Osteocyte (in vitro differentiated cells): ENCODE measurements around the gene PPP2R2B. TPM values are rescaled to one million over a fixed set of nuclear protein-coding genes. Genes with fewer than 3 reads are reported as not detected.

Experiments
- DNase-seq: peaks from one replicate; pipeline ENCODE4 v3.0.0; 2021; ENCODE audit warnings: mixed read lengths; ENCODE audit not compliant: unreplicated experiment; ENCODE audit errors: extremely low spot score
- H3K27ac Mint-ChIP-seq: one replicate; pipeline ENCODE4 v1.8.0; 2021; ENCODE audit warnings: mild to moderate bottlenecking, mixed read lengths; ENCODE audit not compliant: unreplicated experiment
- H3K27me3 Mint-ChIP-seq: one replicate; pipeline ENCODE4 v1.8.0; 2021; ENCODE audit warnings: mixed read lengths; ENCODE audit not compliant: unreplicated experiment
- H3K36me3 Mint-ChIP-seq: one replicate; pipeline ENCODE4 v1.8.0; 2021; ENCODE audit warnings: mixed read lengths; ENCODE audit not compliant: unreplicated experiment
- H3K4me1 Mint-ChIP-seq: one replicate; pipeline ENCODE4 v1.8.0; 2021; ENCODE audit warnings: mixed read lengths; ENCODE audit not compliant: unreplicated experiment
- H3K4me3 Mint-ChIP-seq: one replicate; pipeline ENCODE4 v1.8.0; 2021; ENCODE audit warnings: mild to moderate bottlenecking, moderate library complexity, mixed read lengths; ENCODE audit not compliant: unreplicated experiment
- H3K9me3 Mint-ChIP-seq: one replicate; pipeline ENCODE4 v1.8.0; 2021; ENCODE audit warnings: mixed read lengths; ENCODE audit not compliant: unreplicated experiment
- CTCF ChIP-seq: fragments of 200-600 bp; sonication (generic); IDR thresholded peaks from 2 replicates; pipeline ENCODE4 v1.5.0; 2021; ENCODE audit warnings: antibody characterized with exemption, mild to moderate bottlenecking, moderate library complexity
- total RNA-seq: library from RNA; stranded (reverse); gene quantifications from 2 replicates; pipeline ENCODE4 v1.2.1, GENCODE V29; 2021

PPP2R2B gene
- total RNA-seq, 1 donor from 2014 or later = not detected

- Mint-ChIP-seq H3K9me3 (no peaks in the 10 kb centered on the region), H3K36me3 (no peaks in the 10 kb centered on the region), H3K4me3 (no peak overlapping the region), H3K27me3 (peaks cover 4% of the 10 kb centered on the region), H3K27ac (no peak overlapping the region), H3K4me1 (no peaks in the 10 kb centered on the region)
- no peak for DNase-seq
- TF ChIP-seq CTCF = no peak
Measured at GRCh38 chr5:146669656-146670055, 208.9 kb downstream of the PPP2R2B start.

- DNase-seq = no peak
- no peak for TF ChIP-seq CTCF
- Mint-ChIP-seq H3K27me3 (peaks cover 4% of the 10 kb centered on the region), H3K4me3 (no peak overlapping the region), H3K9me3 (no peaks in the 10 kb centered on the region), H3K4me1 (no peaks in the 10 kb centered on the region), H3K27ac (no peak overlapping the region), H3K36me3 (no peaks in the 10 kb centered on the region)
Measured at GRCh38 chr5:146667633-146668272, 210.8 kb downstream of the PPP2R2B start.

GRCh38 chr5:146662229-146662628, 216.3 kb downstream of the PPP2R2B start:
- no peaks in the 10 kb centered on the region for H3K4me1 Mint-ChIP-seq
- peak; percentile 58 for TF ChIP-seq CTCF
- H3K27ac Mint-ChIP-seq = no peak overlapping the region
- no peak overlapping the region for H3K4me3 Mint-ChIP-seq
- no peak for DNase-seq
- no peaks in the 10 kb centered on the region for H3K36me3 Mint-ChIP-seq
- no peaks in the 10 kb centered on the region for H3K9me3 Mint-ChIP-seq
- peaks cover 14% of the 10 kb centered on the region for H3K27me3 Mint-ChIP-seq

- no peaks in the 10 kb centered on the region for H3K9me3 Mint-ChIP-seq
- no peak for DNase-seq
- H3K27me3 Mint-ChIP-seq = peaks cover 14% of the 10 kb centered on the region
- no peak overlapping the region for H3K4me3 Mint-ChIP-seq
- no peaks in the 10 kb centered on the region for H3K36me3 Mint-ChIP-seq
- no peak overlapping the region for H3K27ac Mint-ChIP-seq
- H3K4me1 Mint-ChIP-seq = no peaks in the 10 kb centered on the region
- TF ChIP-seq CTCF = no peak
Measured at GRCh38 chr5:146660376-146660960, 218.1 kb downstream of the PPP2R2B start.

- DNase-seq = no peak
- Mint-ChIP-seq H3K4me1 (no peaks in the 10 kb centered on the region), H3K36me3 (no peaks in the 10 kb centered on the region), H3K27ac (no peak overlapping the region), H3K4me3 (no peak overlapping the region), H3K27me3 (peaks cover 14% of the 10 kb centered on the region), H3K9me3 (no peaks in the 10 kb centered on the region)
- TF ChIP-seq CTCF = no peak
Measured at GRCh38 chr5:146659961-146660360, 218.6 kb downstream of the PPP2R2B start.
